Trophoblast cell (in vitro differentiated cells and primary cell): ENCODE data around the gene NOP16.

ENCODE experiments used
- DNase-seq, 2 donors: peaks; one replicate each; pipeline ENCODE4 v3.0.0-alpha.2; 2016
- H2AFZ ChIP-seq: 2 replicates; pipeline ENCODE4 v1.6.1; 2013; ENCODE audit warnings: low read length, moderate library complexity, mild to moderate bottlenecking; ENCODE audit not compliant: insufficient read depth, poor library complexity
- H2AK5ac ChIP-seq: 2 replicates; pipeline ENCODE4 v1.6.1; 2013; ENCODE audit warnings: mild to moderate bottlenecking, low read length
- H2BK120ac ChIP-seq: 2 replicates; pipeline ENCODE4 v1.6.1; 2013; ENCODE audit warnings: low read length, mild to moderate bottlenecking, moderate library complexity; ENCODE audit not compliant: insufficient read depth, poor library complexity
- H2BK12ac ChIP-seq: 2 replicates; pipeline ENCODE4 v1.6.1; 2013; ENCODE audit warnings: mild to moderate bottlenecking, low read length, moderate library complexity
- H2BK5ac ChIP-seq: 2 replicates; pipeline ENCODE4 v1.6.1; 2013; ENCODE audit warnings: low read length, low read depth, moderate library complexity, mild to moderate bottlenecking; ENCODE audit not compliant: poor library complexity
- H3K14ac ChIP-seq: 2 replicates; pipeline ENCODE4 v1.6.1; 2013; ENCODE audit warnings: mild to moderate bottlenecking, low read length
- H3K18ac ChIP-seq: 2 replicates; pipeline ENCODE4 v1.6.1; 2013; ENCODE audit warnings: mild to moderate bottlenecking, low read length
- H3K23ac ChIP-seq: 2 replicates; pipeline ENCODE4 v1.6.1; 2013; ENCODE audit warnings: low read length
- H3K27ac ChIP-seq: 2 replicates; pipeline ENCODE4 v1.5.1; 2013; ENCODE audit warnings: low read depth, mild to moderate bottlenecking, inconsistent platforms, low read length, moderate library complexity
- H3K27me3 ChIP-seq: 2 replicates; pipeline ENCODE4 v1.6.1; 2013; ENCODE audit warnings: inconsistent platforms, mild to moderate bottlenecking, low read length, moderate library complexity; ENCODE audit not compliant: insufficient read depth
- H3K36me3 ChIP-seq, 2 experiments: 1 replicate in 1 of 2; 2 replicates in 1 of 2; pipeline ENCODE4 v1.6.1; 2013; ENCODE audit warnings: low read length in 2 of 2, mild to moderate bottlenecking in 2 of 2, moderate library complexity in 1 of 2; ENCODE audit not compliant: insufficient read depth in 2 of 2, control insufficient read depth in 1 of 2
- H3K4ac ChIP-seq: 2 replicates; pipeline ENCODE4 v1.6.1; 2013; ENCODE audit warnings: low read depth, mild to moderate bottlenecking, low read length, moderate library complexity
- H3K4me1 ChIP-seq, 2 experiments: 1 replicate in 1 of 2; 2 replicates in 1 of 2; pipeline ENCODE4 v1.6.1; 2013; ENCODE audit warnings: low read length in 2 of 2, mild to moderate bottlenecking in 2 of 2, moderate library complexity in 1 of 2; ENCODE audit not compliant: insufficient read depth in 2 of 2, control insufficient read depth in 1 of 2
- H3K4me2 ChIP-seq: 2 replicates; pipeline ENCODE4 v1.6.1; 2013; ENCODE audit warnings: inconsistent platforms, mild to moderate bottlenecking, low read length, moderate library complexity
- H3K4me3 ChIP-seq: 2 replicates; pipeline ENCODE4 v1.5.1; 2013; ENCODE audit warnings: mild to moderate bottlenecking, low read depth, low read length, inconsistent platforms
- H3K79me1 ChIP-seq: one replicate; pipeline ENCODE4 v1.6.1; 2013; ENCODE audit warnings: low read length
- H3K79me2 ChIP-seq: 2 replicates; pipeline ENCODE4 v1.6.1; 2013; ENCODE audit warnings: low read length, mild to moderate bottlenecking; ENCODE audit not compliant: control insufficient read depth, insufficient read depth, poor library complexity
- H3K9ac ChIP-seq: 2 replicates; pipeline ENCODE4 v1.6.1; 2013; ENCODE audit warnings: mild to moderate bottlenecking, low read length
- H3K9me3 ChIP-seq: 2 replicates; pipeline ENCODE4 v1.6.1; 2013; ENCODE audit warnings: low read depth, mild to moderate bottlenecking, control low read depth, inconsistent platforms, low read length; ENCODE audit not compliant: insufficient read depth
- H4K12ac ChIP-seq: 2 replicates; pipeline ENCODE4 v1.6.1; 2013; ENCODE audit warnings: low read depth, mild to moderate bottlenecking, low read length, moderate library complexity
- H4K8ac ChIP-seq: 2 replicates; pipeline ENCODE4 v1.6.1; 2013; ENCODE audit warnings: low read depth, mild to moderate bottlenecking, low read length, moderate library complexity
- H4K91ac ChIP-seq: one replicate; pipeline ENCODE4 v1.6.1; 2013; ENCODE audit warnings: low read depth, mild to moderate bottlenecking, low read length, moderate library complexity
- WGBS: extraction: QIAGEN DNeasy Blood & Tissue Kit; methylation state at CpG from one replicate; pipeline ENCODE4 v1.1.7; 2013; ENCODE audit warnings: missing lambda C conversion rate; ENCODE audit not compliant: insufficient read length, insufficient coverage; ENCODE audit errors: extremely low coverage; 5-methylcytosine and 5-hydroxymethylcytosine counted together

Gene NOP16

GRCh38 chr5:176353533-176353932, 34.9 kb downstream of the NOP16 start:
- no peak overlapping the region for H2BK120ac ChIP-seq
- peaks cover 36 to 59% of the 10 kb centered on the region in 2 experiments for H3K36me3 ChIP-seq
- no peak overlapping the region for H3K4me2 ChIP-seq
- H3K9ac ChIP-seq: no peak overlapping the region
- no peak overlapping the region for H3K14ac ChIP-seq
- no peak overlapping the region for H2AFZ ChIP-seq
- H3K27ac ChIP-seq: no peak overlapping the region
- H3K79me1 ChIP-seq: no peaks in the 10 kb centered on the region
- H4K12ac ChIP-seq: no peak overlapping the region
- no peak overlapping the region for H2BK5ac ChIP-seq
- H4K91ac ChIP-seq: no peak overlapping the region
- no peak overlapping the region for H3K23ac ChIP-seq
- WGBS: no CpG with 5 or more reads among the region's 4 CpGs
- peaks cover 0 to 3% of the 10 kb centered on the region in 2 experiments for H3K4me1 ChIP-seq
- H2AK5ac ChIP-seq: no peak overlapping the region
- H3K79me2 ChIP-seq: no peaks in the 10 kb centered on the region
- H3K4me3 ChIP-seq: no peak overlapping the region
- no peak overlapping the region for H2BK12ac ChIP-seq
- H4K8ac ChIP-seq: no peak overlapping the region
- H3K18ac ChIP-seq: no peak overlapping the region
- H3K27me3 ChIP-seq: no peaks in the 10 kb centered on the region
- no peak overlapping the region for H3K4ac ChIP-seq
- no peak for DNase-seq
- H3K9me3 ChIP-seq: peaks cover 2% of the 10 kb centered on the region

DNA sequence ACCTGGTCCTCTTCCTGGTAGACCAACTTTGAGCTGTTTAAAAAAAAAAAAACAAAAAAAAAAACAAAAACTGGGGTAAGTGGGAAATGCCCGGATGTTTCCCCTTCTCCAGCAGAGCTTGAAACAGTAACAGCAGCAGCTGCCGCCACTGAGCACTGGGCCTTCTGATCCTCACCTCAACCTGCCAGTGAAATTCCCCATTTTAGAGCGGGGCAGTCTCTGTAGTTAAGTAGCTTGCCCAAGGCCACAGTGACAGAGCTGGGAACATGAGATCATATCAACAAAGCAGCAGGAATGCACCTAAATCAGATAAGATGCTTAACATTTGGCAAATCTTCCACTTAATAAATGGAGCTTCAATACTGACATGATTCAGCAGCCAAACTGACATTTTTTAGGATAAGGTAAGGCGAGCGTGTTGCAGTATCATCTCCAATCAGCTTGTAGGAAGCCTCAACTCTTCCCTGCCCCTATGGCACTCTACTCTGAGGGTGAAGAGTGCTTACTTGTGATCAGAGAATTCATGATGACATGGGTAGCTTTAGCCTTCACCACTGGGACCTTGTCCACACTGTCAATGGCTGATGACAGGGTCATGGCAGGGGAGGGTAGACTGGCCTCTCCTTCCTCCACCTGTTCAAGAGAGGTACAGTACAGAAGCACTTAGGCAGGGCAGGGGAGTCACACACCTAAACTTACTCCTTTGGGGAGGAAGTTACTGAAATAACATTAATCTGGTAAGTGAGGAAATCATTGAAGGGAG, 36.1 kb downstream of the NOP16 start:
- Histone ChIP-seq H3K27ac (no peak overlapping the region), H3K4ac (no peak overlapping the region), H4K91ac (no peak overlapping the region), H2BK12ac (no peak overlapping the region), H2AK5ac (no peak overlapping the region), H3K4me1 (peaks cover 0 to 3% of the 10 kb centered on the region in 2 experiments), H2AFZ (no peak overlapping the region), H3K9me3 (peaks cover 2% of the 10 kb centered on the region), H3K79me2 (no peaks in the 10 kb centered on the region), H3K9ac (no peak overlapping the region), H4K8ac (no peak overlapping the region), H3K36me3 (peaks cover 42 to 67% of the 10 kb centered on the region in 2 experiments), H2BK5ac (no peak overlapping the region), H3K23ac (no peak overlapping the region), H2BK120ac (no peak overlapping the region), H3K4me3 (no peak overlapping the region), H3K18ac (no peak overlapping the region), H3K4me2 (no peak overlapping the region), H3K14ac (no peak overlapping the region), H3K79me1 (no peaks in the 10 kb centered on the region), H4K12ac (no peak overlapping the region), H3K27me3 (no peaks in the 10 kb centered on the region)
- DNase-seq: peak; percentile 87 to 96
- WGBS: no CpG with 5 or more reads among the region's 5 CpGs

- Histone ChIP-seq H2BK120ac (no peak overlapping the region), H2AFZ (no peak overlapping the region), H3K9ac (no peak overlapping the region), H3K23ac (no peak overlapping the region), H3K4ac (no peak overlapping the region), H3K36me3 (peaks cover 43 to 70% of the 10 kb centered on the region in 2 experiments), H3K79me1 (no peaks in the 10 kb centered on the region), H2BK12ac (no peak overlapping the region), H3K27me3 (no peaks in the 10 kb centered on the region), H3K27ac (no peak overlapping the region), H4K8ac (no peak overlapping the region), H3K14ac (no peak overlapping the region), H3K4me3 (no peak overlapping the region), H3K4me1 (peaks cover 0 to 3% of the 10 kb centered on the region in 2 experiments), H3K4me2 (no peak overlapping the region), H4K12ac (no peak overlapping the region), H2BK5ac (no peak overlapping the region), H2AK5ac (no peak overlapping the region), H3K9me3 (peaks cover 1% of the 10 kb centered on the region), H4K91ac (no peak overlapping the region), H3K18ac (no peak overlapping the region), H3K79me2 (no peaks in the 10 kb centered on the region)
- no peak for DNase-seq
- no CpG with 5 or more reads among the region's 8 CpGs for WGBS
Observed at GRCh38 chr5:176350416-176350815, 38.0 kb downstream of the NOP16 start.

DNA sequence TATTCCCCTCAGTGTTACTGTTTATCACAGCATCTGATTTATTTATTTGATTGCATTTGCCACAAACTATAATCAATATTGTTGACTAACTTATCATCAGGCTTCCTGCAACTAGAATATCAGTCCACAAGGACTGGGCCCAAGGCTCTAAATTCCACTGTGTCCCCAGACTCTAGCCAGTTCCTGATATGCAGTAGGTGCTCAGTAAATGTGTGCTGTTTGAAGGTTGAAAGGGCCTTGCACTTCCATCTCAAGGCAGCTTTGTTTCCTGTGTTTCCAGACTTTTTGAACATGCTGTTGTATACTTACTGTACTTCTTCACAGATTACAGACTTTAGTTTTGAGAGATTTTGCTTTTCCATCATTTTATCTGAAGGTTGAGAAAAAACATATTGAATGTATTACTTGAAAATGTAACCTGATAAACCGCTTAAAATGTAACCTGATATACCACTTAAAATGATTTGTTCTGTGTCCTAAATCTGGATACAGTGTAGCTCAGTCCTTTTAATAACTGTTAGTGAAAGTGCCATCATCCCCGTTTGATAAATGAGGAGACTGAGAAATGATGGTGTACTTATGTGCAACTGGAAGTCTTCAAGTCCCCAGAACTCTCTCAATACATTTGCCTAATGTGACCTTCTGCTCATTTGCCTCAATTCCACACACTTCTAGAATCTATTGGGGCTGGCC, 45.5 kb downstream of the NOP16 start:
- DNase-seq: no peak
- Histone ChIP-seq H2BK5ac (no peak overlapping the region), H3K23ac (no peak overlapping the region), H3K4me2 (no peak overlapping the region), H3K4ac (no peak overlapping the region), H2BK120ac (no peak overlapping the region), H3K9ac (no peak overlapping the region), H3K79me1 (no peaks in the 10 kb centered on the region), H3K36me3 (peaks cover 16 to 25% of the 10 kb centered on the region in 2 experiments), H4K12ac (no peak overlapping the region), H3K4me3 (no peak overlapping the region), H2AFZ (no peak overlapping the region), H2AK5ac (no peak overlapping the region), H4K91ac (no peak overlapping the region), H2BK12ac (no peak overlapping the region), H3K27ac (no peak overlapping the region), H3K18ac (no peak overlapping the region), H3K4me1 (no peaks in the 10 kb centered on the region), H4K8ac (no peak overlapping the region), H3K79me2 (no peaks in the 10 kb centered on the region), H3K14ac (no peak overlapping the region), H3K27me3 (no peaks in the 10 kb centered on the region), H3K9me3 (no peaks in the 10 kb centered on the region)
- no CpG with 5 or more reads among the region's 2 CpGs for WGBS
